ENCODE measurements around the gene MCAT.

Gene MCAT

GRCh38 chr22:43142880-43143562 is at the start of gene MCAT:
MCAT (minus strand) TSS chr22:43143398; CDS start chr22:43143348, 50 bp downstream.
- peak; percentile 65 to 84 (median 77) for DNase-seq

GRCh38 chr22:43191831-43192230 is 48.6 kb upstream of the MCAT start:
- no peak for DNase-seq

GRCh38 chr22:43188829-43189545 is 45.8 kb upstream of the MCAT start:
- no peak for DNase-seq

- DNase-seq, result peak; percentile 89 to 93 (median 90)
These were observed 44.2 kb upstream of the MCAT start for GRCh38 chr22:43187171-43188099.

GRCh38 chr22:43186272-43187170 is 43.3 kb upstream of the MCAT start, which contains the start of gene TTLL12:
TTLL12 (minus strand) TSS chr22:43187134; CDS start chr22:43187069, 65 bp downstream.
- DNase-seq, result peak; percentile 25 to 74 (median 59)

GRCh38 chr22:43185860-43186261 is 42.7 kb upstream of the MCAT start:
- DNase-seq, result peak; percentile 13 to 40 (median 16)

- DNase-seq, result no peak
These were observed 40.5 kb upstream of the MCAT start for GRCh38 chr22:43183496-43184277.

GRCh38 chr22:43182726-43183125 is 39.5 kb upstream of the MCAT start:
- DNase-seq, result no peak

GRCh38 chr22:43182118-43182517 is 38.9 kb upstream of the MCAT start:
- no peak for DNase-seq

GRCh38 chr22:43181321-43182076 is 38.3 kb upstream of the MCAT start:
- DNase-seq, result no peak

GRCh38 chr22:43180670-43181069 is 37.5 kb upstream of the MCAT start:
- DNase-seq, result no peak

- no peak for DNase-seq
These were observed 36.7 kb upstream of the MCAT start for GRCh38 chr22:43179911-43180195.

GRCh38 chr22:43179146-43179910 is 36.1 kb upstream of the MCAT start:
- DNase-seq, result no peak

- no peak for DNase-seq
These were observed 34.3 kb upstream of the MCAT start for GRCh38 chr22:43177479-43177878.

GRCh38 chr22:43176090-43176489 is 32.9 kb upstream of the MCAT start:
- DNase-seq, result no peak

GRCh38 chr22:43174941-43175531 is 31.8 kb upstream of the MCAT start:
- DNase-seq, result no peak

- DNase-seq, result no peak
These were observed 30.9 kb upstream of the MCAT start for GRCh38 chr22:43173976-43174720.

GRCh38 chr22:43173566-43173965 is 30.4 kb upstream of the MCAT start:
- DNase-seq, result no peak

GRCh38 chr22:43172191-43172590 is 29.0 kb upstream of the MCAT start:
- no peak for DNase-seq

Data from NCI-H1417 (cell line).